H1 (cell line): Measurements from ENCODE around the gene MLEC. TPM values are rescaled to one million over a fixed set of nuclear protein-coding genes. Genes with fewer than 3 reads are reported as not detected.

Source experiments
- ATF3 ChIP-seq: IDR thresholded peaks from 2 replicates; pipeline ENCODE4 v1.6.1; 2011; ENCODE audit warnings: low read depth, mild to moderate bottlenecking, low read length; ENCODE audit not compliant: insufficient read depth
- BACH1 ChIP-seq: IDR thresholded peaks from 2 replicates; pipeline ENCODE4 v1.6.1; 2012; ENCODE audit warnings: low read length, improper control_type of control experiment
- CHD2 ChIP-seq: IDR thresholded peaks from 2 replicates; pipeline ENCODE4 v1.6.1; 2012; ENCODE audit warnings: low read length, improper control_type of control experiment
- CHD7 ChIP-seq: fragments of 300-600 bp; sonication (generic); IDR thresholded peaks from 2 replicates; pipeline ENCODE4 v1.7.1; 2012; ENCODE audit warnings: low read length, moderate library complexity, mild to moderate bottlenecking, inconsistent platforms; ENCODE audit not compliant: insufficient replicate concordance
- MAX ChIP-seq: IDR thresholded peaks from 2 replicates; pipeline ENCODE4 v1.6.1; 2012; ENCODE audit warnings: inconsistent platforms
- POU5F1 ChIP-seq: IDR thresholded peaks from 2 replicates; pipeline ENCODE4 v1.6.1; 2011; ENCODE audit warnings: low read depth, mild to moderate bottlenecking, low read length, moderate library complexity
- SP1 ChIP-seq: IDR thresholded peaks from 2 replicates; pipeline ENCODE4 v1.6.1; 2011; ENCODE audit warnings: low read depth, low read length
- SP2 ChIP-seq: IDR thresholded peaks from 2 replicates; pipeline ENCODE4 v1.6.1; 2012; ENCODE audit warnings: mild to moderate bottlenecking, low read length, inconsistent platforms
- SP4 ChIP-seq: IDR thresholded peaks from 2 replicates; pipeline ENCODE4 v1.6.1; 2012; ENCODE audit warnings: low read length, inconsistent platforms
- SRF ChIP-seq: IDR thresholded peaks from 2 replicates; pipeline ENCODE4 v1.6.1; 2011; ENCODE audit warnings: mild to moderate bottlenecking, low read depth, low read length, moderate library complexity
- TBP ChIP-seq: IDR thresholded peaks from 2 replicates; pipeline ENCODE4 v1.6.1; 2011; ENCODE audit warnings: low read depth, low read length, improper control_type of control experiment
- polyA plus RNA-seq, 7 experiments: library from polyadenylated mRNA; depleted of rRNA in 3 of 7; stranded (reverse) in 5 of 7; unstranded in 2 of 7; fragments of >200 nt in 5 of 7; fragments of 200-250 nt in 2 of 7; gene quantifications; 1 replicate in 5 of 7; 2 replicates in 1 of 7; 4 replicates in 1 of 7; pipeline versions ENCODE4 v1.2.1 to v1.2.3, GENCODE V29; 2011 to 2013; ENCODE audit warnings: missing spikeins in 2 of 7, mixed read lengths in 2 of 7
- total RNA-seq: library from RNA; stranded (reverse); fragmentation: NEBNext Ultra II Directional; extraction: Animal tissue kit (Norgen Biotek cat#: 25700); gene quantifications from 2 replicates; pipeline ENCODE4 v1.2.1, GENCODE V29; 2021

MLEC gene
- total and polyA plus RNA-seq, 2 of the 8 experiments (the other 6 are each of a cell fraction or from before 2014, with no cell fraction given): 37.1 to 260 TPM

GRCh38 chr12:120649442-120650232 is 37.3 kb upstream of the MLEC start (continued):
- TF ChIP-seq CHD7 (no peak), MAX (peak; percentile 48), BACH1 (no peak), SP1 (no peak), CHD2 (no peak), SRF (no peak), SP2 (no peak), SP4 (no peak), TBP (no peak), POU5F1 (no peak), ATF3 (no peak)
